PC-3 (cell line): ENCODE data around the gene ZFYVE28. TPM values are rescaled to one million over a fixed set of nuclear protein-coding genes. Genes with fewer than 3 reads are reported as not detected.

ENCODE experiments used
- ATAC-seq: fragments of 200-7000 bp; cut with Tn5 transposase; 2 replicates; pipeline ENCODE4 v1.9.1; 2020; ENCODE audit warnings: mild to moderate bottlenecking, moderate library complexity
- BruUV-seq: library from RNA; stranded (reverse); fragments of 400-500 nt; replicated peaks from 2 replicates; lab custom pipeline; 2021; lab: Mats Ljungman, UMichigan
- CTCF ChIA-PET: fragments of 300-600 bp; sonication (Branson Sonifier 250); formaldehyde crosslinking; loops from one replicate; lab custom pipeline; 2022; ENCODE audit warnings: antibody characterized with exemption; lab: Charles Lee
- POLR2A ChIA-PET: fragments of 300-600 bp; sonication (Branson Sonifier 250); formaldehyde crosslinking; loops from one replicate; lab custom pipeline; 2022; ENCODE audit warnings: antibody characterized with exemption; ENCODE audit not compliant: unreplicated experiment; lab: Charles Lee
- DNase-seq: peaks from one replicate; pipeline ENCODE4 v3.0.0-alpha.2; 2015
- H2AFZ ChIP-seq: fragments of 300-600 bp; sonication (generic); 2 replicates; pipeline ENCODE4 v1.6.0; 2016; ENCODE audit warnings: antibody characterized with exemption, low read length
- H3F3A ChIP-seq: fragments of 300-600 bp; sonication (generic); one replicate; pipeline ENCODE4 v1.6.0; 2017; ENCODE audit warnings: antibody characterized with exemption, low read length, control low read depth, mild to moderate bottlenecking; ENCODE audit not compliant: unreplicated experiment
- H3K27ac ChIP-seq: fragments of 300-600 bp; sonication (generic); 2 replicates; pipeline ENCODE4 v1.5.1; 2016; ENCODE audit warnings: mild to moderate bottlenecking, low read length
- H3K27me3 ChIP-seq: fragments of 300-600 bp; sonication (generic); 2 replicates; pipeline ENCODE4 v1.6.1; 2016; ENCODE audit warnings: low read length, mixed read lengths
- H3K36me3 ChIP-seq: fragments of 300-600 bp; sonication (generic); 2 replicates; pipeline ENCODE4 v1.6.1; 2016; ENCODE audit warnings: low read depth, mixed run types, low read length, mixed read lengths
- H3K4me1 ChIP-seq: fragments of 300-600 bp; sonication (generic); 2 replicates; pipeline ENCODE4 v1.5.1; 2016; ENCODE audit warnings: low read length; ENCODE audit not compliant: insufficient read depth
- H3K4me2 ChIP-seq: fragments of 300-600 bp; sonication (generic); 2 replicates; pipeline ENCODE4 v1.6.0; 2016; ENCODE audit warnings: low read length
- H3K4me3 ChIP-seq: fragments of 300-600 bp; sonication (generic); 2 replicates; pipeline ENCODE4 v1.5.1; 2016; ENCODE audit warnings: mild to moderate bottlenecking, low read length, mixed read lengths
- H3K79me2 ChIP-seq: fragments of 300-600 bp; sonication (generic); 2 replicates; pipeline ENCODE4 v1.6.1; 2017; ENCODE audit warnings: low read length, mixed read lengths
- H3K9ac ChIP-seq: fragments of 300-600 bp; sonication (generic); 2 replicates; pipeline ENCODE4 v1.6.0; 2016; ENCODE audit warnings: mild to moderate bottlenecking, low read length
- H3K9me2 ChIP-seq: fragments of 300-600 bp; sonication (generic); replicated peaks from 2 replicates; pipeline ENCODE4 v1.6.1; 2016; ENCODE audit warnings: mixed run types, low read length, mixed read lengths
- H3K9me3 ChIP-seq: fragments of 300-600 bp; sonication (generic); 2 replicates; pipeline ENCODE4 v1.6.1; 2016; ENCODE audit warnings: low read length, mixed read lengths
- H4K20me1 ChIP-seq: fragments of 300-600 bp; sonication (generic); 2 replicates; pipeline ENCODE4 v1.6.1; 2016; ENCODE audit warnings: low read length, mixed read lengths
- CTCF ChIP-seq: fragments of 300-600 bp; sonication (generic); conservative IDR thresholded peaks from 2 replicates; pipeline ENCODE4 v1.5.1; 2017; ENCODE audit warnings: antibody characterized with exemption, low read depth, mild to moderate bottlenecking, low read length
- EZH2 ChIP-seq: fragments of 300-600 bp; sonication (generic); IDR thresholded peaks from one replicate; pipeline ENCODE4 v1.6.1; 2017; ENCODE audit warnings: antibody characterized with exemption, mild to moderate bottlenecking, low read length; ENCODE audit not compliant: unreplicated experiment
- EZH2phosphoT487 ChIP-seq: fragments of 300-600 bp; sonication (generic); IDR thresholded peaks from 2 replicates; pipeline ENCODE4 v1.6.1; 2018; ENCODE audit warnings: mild to moderate bottlenecking, antibody characterized with exemption, low read length, borderline replicate concordance
- intact Hi-C: fragments of 100-400 bp; cut with micrococcal nuclease; formaldehyde crosslinking; loops from 2 replicates; pipeline ENCODE4 v1.9.0; 2023
- total RNA-seq: library from RNA; depleted of rRNA; stranded (reverse); fragments of >200 nt; gene quantifications from 2 replicates; pipeline ENCODE4 v1.2.3, GENCODE V29; 2014

Gene ZFYVE28
- total RNA-seq, 1 experiment from 2014 or later, result 8.0 TPM

- CTCF ChIA-PET, result no interaction called here
Observed at GRCh38 chr4:2322841-2323240, 95.6 kb downstream of the ZFYVE28 start.

DNA sequence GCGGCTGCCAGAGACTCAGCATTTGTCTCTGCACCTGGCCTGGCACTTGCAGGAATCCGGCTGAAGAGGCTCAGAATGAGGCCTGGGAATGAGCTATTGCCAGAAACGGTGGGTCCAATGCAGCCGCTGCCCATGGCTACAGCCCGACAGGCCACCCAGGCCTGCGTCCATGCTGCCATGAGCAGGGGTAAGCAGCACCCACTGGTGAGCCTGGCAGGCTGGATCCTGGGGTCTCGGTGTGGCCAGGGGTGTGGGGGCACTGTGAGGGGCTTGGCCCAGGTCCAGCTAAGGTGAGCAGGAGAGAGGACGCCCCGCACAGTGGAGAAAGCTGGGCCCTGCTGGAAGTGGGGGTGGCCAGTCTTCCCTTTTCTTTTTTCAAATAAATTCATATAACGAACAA lies 96.2 kb downstream of the ZFYVE28 start:
- Histone ChIP-seq H3F3A (no peaks in the 10 kb centered on the region), H3K4me2 (no peak overlapping the region), H4K20me1 (no peaks in the 10 kb centered on the region), H3K27me3 (no peaks in the 10 kb centered on the region), H3K4me1 (no peaks in the 10 kb centered on the region), H3K9me3 (peaks cover 3% of the 10 kb centered on the region; the same call in 1 of the 2 replicates), H3K27ac (no peak overlapping the region), H3K9ac (no peak overlapping the region), H3K79me2 (no peaks in the 10 kb centered on the region), H3K4me3 (no peak overlapping the region), H3K36me3 (no peaks in the 10 kb centered on the region), H3K9me2 (no peaks in the 10 kb centered on the region), H2AFZ (no peak overlapping the region)
- TF ChIP-seq EZH2phosphoT487 (no peak), EZH2 (no peak), CTCF (no peak)
- intact Hi-C loops, result no loop called here
- no peak for ATAC-seq
- CTCF ChIA-PET, result no interaction called here
- DNase-seq, result no peak
- POLR2A ChIA-PET, result no interaction called here
- BruUV-seq, result no TSS peak

More at GRCh38 chr4:2322841-2323240, 95.6 kb downstream of the ZFYVE28 start:
- DNase-seq (no peak), ATAC-seq (no peak)
- Histone ChIP-seq H3K4me1 (no peaks in the 10 kb centered on the region), H3K36me3 (peaks cover 5% of the 10 kb centered on the region; the same call in 1 of the 2 replicates), H3F3A (no peaks in the 10 kb centered on the region), H3K9me2 (no peaks in the 10 kb centered on the region), H3K79me2 (no peaks in the 10 kb centered on the region), H3K9me3 (peaks cover 3% of the 10 kb centered on the region; the same call in 1 of the 2 replicates), H3K4me3 (no peak overlapping the region), H3K27me3 (no peaks in the 10 kb centered on the region), H3K9ac (no peak overlapping the region), H3K27ac (no peak overlapping the region), H2AFZ (no peak overlapping the region), H3K4me2 (no peak overlapping the region), H4K20me1 (no peaks in the 10 kb centered on the region)
- TF ChIP-seq CTCF, result no peak
- no peak for TF ChIP-seq EZH2phosphoT487
- no peak for TF ChIP-seq EZH2
- POLR2A ChIA-PET, result no interaction called here
- intact Hi-C loops, result no loop called here
- BruUV-seq, result no TSS peak

GRCh38 chr4:2321279-2322196 lies 96.9 kb downstream of the ZFYVE28 start:
- Histone ChIP-seq H3K79me2 (no peaks in the 10 kb centered on the region), H3K4me2 (no peak overlapping the region), H3K27me3 (no peaks in the 10 kb centered on the region), H3K36me3 (no peaks in the 10 kb centered on the region), H3K27ac (no peak overlapping the region), H3K4me3 (no peak overlapping the region), H3F3A (no peaks in the 10 kb centered on the region), H3K4me1 (no peaks in the 10 kb centered on the region), H2AFZ (no peak overlapping the region), H3K9me2 (no peaks in the 10 kb centered on the region), H3K9me3 (peaks cover under 1% of the 10 kb centered on the region; the same call in 1 of the 2 replicates), H3K9ac (no peak overlapping the region), H4K20me1 (no peaks in the 10 kb centered on the region)
- intact Hi-C loops, result no loop called here
- TF ChIP-seq EZH2, result no peak
- no peak for TF ChIP-seq EZH2phosphoT487
- no peak for TF ChIP-seq CTCF
- ChIA-PET CTCF (no interaction called here), POLR2A (no interaction called here)
- DNase-seq, result no peak
- ATAC-seq, result no peak
- no TSS peak for BruUV-seq
